Thyroid gland (tissue), 4 donors: Measurements from ENCODE around the gene MVP.

Experiments used
- POLR2A ChIP-seq, 2 donors: fragments of 450-650 bp; IDR thresholded peaks; one replicate each; pipeline ENCODE4 v1.6.1; 2017; ENCODE audit warnings: antibody characterized with exemption in 2 of 2, mild to moderate bottlenecking in 2 of 2, moderate library complexity in 1 of 2
- TF ChIP-seq, protein P1 (sequence below), 6 experiments: fragments of 200-600 bp in 3 of 6; fragments of 450-650 bp in 3 of 6; sonication (generic) in 3 of 6; IDR thresholded peaks; one replicate each; pipeline ENCODE4 v1.5.1; 2016 to 2019; ENCODE audit warnings: antibody characterized with exemption in 6 of 6, mild to moderate bottlenecking in 2 of 6, inconsistent platforms in 1 of 6, moderate library complexity in 1 of 6

DNA sequence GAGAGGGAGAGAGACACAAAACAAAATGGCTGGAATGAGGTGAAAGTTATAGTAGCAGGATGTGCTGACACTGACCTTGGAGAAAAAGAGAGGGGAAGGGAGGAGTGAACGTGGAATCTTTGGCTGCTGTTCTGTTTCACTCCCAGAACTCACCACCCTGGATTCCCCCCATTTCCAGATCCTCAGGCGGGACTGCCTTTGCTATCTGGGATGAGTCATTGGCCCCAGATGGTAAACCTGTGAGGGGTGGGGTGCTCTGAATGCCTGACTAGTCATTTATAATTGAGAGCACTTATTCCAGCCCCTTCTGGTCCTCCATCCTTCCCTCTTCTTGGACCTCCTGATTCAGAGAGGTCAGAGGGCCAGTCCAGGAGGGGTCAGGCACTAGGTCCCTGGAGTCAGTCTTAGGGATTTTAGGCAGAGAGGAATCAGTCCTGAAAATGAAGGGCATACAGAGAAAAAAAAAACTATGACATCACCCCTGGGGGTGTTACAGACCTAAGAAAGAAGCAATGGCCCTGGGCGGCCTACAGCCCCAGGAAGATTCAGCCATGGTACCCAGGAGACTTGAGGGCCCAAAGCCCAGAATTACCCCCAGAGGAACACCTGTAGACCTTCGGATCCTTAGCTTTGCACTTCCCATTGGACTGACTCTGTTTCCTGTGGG, 44.4 kb upstream of the MVP start:
- TF ChIP-seq, protein P1, sequence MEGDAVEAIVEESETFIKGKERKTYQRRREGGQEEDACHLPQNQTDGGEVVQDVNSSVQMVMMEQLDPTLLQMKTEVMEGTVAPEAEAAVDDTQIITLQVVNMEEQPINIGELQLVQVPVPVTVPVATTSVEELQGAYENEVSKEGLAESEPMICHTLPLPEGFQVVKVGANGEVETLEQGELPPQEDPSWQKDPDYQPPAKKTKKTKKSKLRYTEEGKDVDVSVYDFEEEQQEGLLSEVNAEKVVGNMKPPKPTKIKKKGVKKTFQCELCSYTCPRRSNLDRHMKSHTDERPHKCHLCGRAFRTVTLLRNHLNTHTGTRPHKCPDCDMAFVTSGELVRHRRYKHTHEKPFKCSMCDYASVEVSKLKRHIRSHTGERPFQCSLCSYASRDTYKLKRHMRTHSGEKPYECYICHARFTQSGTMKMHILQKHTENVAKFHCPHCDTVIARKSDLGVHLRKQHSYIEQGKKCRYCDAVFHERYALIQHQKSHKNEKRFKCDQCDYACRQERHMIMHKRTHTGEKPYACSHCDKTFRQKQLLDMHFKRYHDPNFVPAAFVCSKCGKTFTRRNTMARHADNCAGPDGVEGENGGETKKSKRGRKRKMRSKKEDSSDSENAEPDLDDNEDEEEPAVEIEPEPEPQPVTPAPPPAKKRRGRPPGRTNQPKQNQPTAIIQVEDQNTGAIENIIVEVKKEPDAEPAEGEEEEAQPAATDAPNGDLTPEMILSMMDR (IDR thresholded peaks at IDR 0.05): no peak
- no peak for TF ChIP-seq POLR2A (IDR thresholded peaks at IDR 0.05)
